Endothelial cell of umbilical vein (primary cell): ENCODE results near the gene GSN. TPM values are rescaled to one million over a fixed set of nuclear protein-coding genes. Genes with fewer than 3 reads are reported as not detected.

ENCODE experiments used
- BruUV-seq: library from RNA; stranded (reverse); fragments of 400-500 nt; replicated peaks from 2 replicates; lab custom pipeline; 2021; lab: Mats Ljungman, UMichigan
- CTCF ChIA-PET: fragments of 300-600, 350-600 bp; sonication (Branson Sonifier 250); formaldehyde crosslinking; loops from one replicate; lab custom pipeline; 2021; ENCODE audit warnings: antibody characterized with exemption, inconsistent platforms; lab: Charles Lee
- POLR2A ChIA-PET: fragments of 300-600, 350-600 bp; sonication (Branson Sonifier 250); formaldehyde crosslinking; loops from one replicate; lab custom pipeline; 2021; ENCODE audit warnings: antibody characterized with exemption, inconsistent platforms; lab: Charles Lee
- DNase-seq: peaks from one replicate; pipeline ENCODE4 v3.0.0-alpha.2; 2011; ENCODE audit warnings: low read depth, low spot score
- FAIRE-seq: peaks from 2 replicates; lab custom pipeline; 2011; peaks lifted over from hg19 to GRCh38; lab: Jason Lieb, UNC
- H2AFZ ChIP-seq: 2 replicates; pipeline ENCODE4 v1.6.0; 2012; ENCODE audit warnings: low read depth, low read length, control low read depth, inconsistent platforms
- H3K27ac ChIP-seq: 2 replicates; pipeline ENCODE4 v1.5.1; 2011; ENCODE audit warnings: low read depth, mild to moderate bottlenecking, control low read depth, low read length, moderate library complexity; ENCODE audit not compliant: insufficient read depth
- H3K27me3 ChIP-seq, 2 experiments: 2 replicates each; pipeline versions ENCODE4 v1.6.0 to v1.6.1; 2011; ENCODE audit warnings: low read length in 2 of 2, mixed read lengths in 1 of 2; ENCODE audit not compliant: control insufficient read depth in 2 of 2, insufficient read depth in 2 of 2
- H3K36me3 ChIP-seq, 2 experiments: 2 replicates in 1 of 2; 3 replicates in 1 of 2; pipeline ENCODE4 v1.5.1; 2011; ENCODE audit warnings: low read length in 2 of 2, mild to moderate bottlenecking in 1 of 2, moderate library complexity in 1 of 2; ENCODE audit not compliant: control insufficient read depth in 2 of 2, insufficient read depth in 2 of 2; ENCODE audit errors: extremely low read depth in 1 of 2
- H3K4me1 ChIP-seq: 3 replicates; pipeline ENCODE4 v1.5.1; 2011; ENCODE audit warnings: mild to moderate bottlenecking, low read length; ENCODE audit not compliant: control insufficient read depth, insufficient read depth; ENCODE audit errors: extremely low read depth
- H3K4me2 ChIP-seq: 2 replicates; pipeline ENCODE4 v1.6.1; 2011; ENCODE audit warnings: low read length, control low read depth, mixed read lengths; ENCODE audit not compliant: insufficient read depth
- H3K4me3 ChIP-seq, 3 experiments: fragments of 200-600 bp in 1 of 3; sonication (generic), shearing (Covaris generic) in 1 of 3; replicated peaks in 1 of 3; 2 replicates each; pipeline ENCODE4 v1.5.1; 2011 to 2016; ENCODE audit warnings: control low read depth in 3 of 3, low read length in 3 of 3, mild to moderate bottlenecking in 2 of 3, inconsistent platforms in 1 of 3, low read depth in 1 of 3, moderate library complexity in 1 of 3; ENCODE audit not compliant: insufficient read depth in 1 of 3
- H3K79me2 ChIP-seq: 2 replicates; pipeline ENCODE4 v1.6.0; 2012; ENCODE audit warnings: low read length, inconsistent platforms; ENCODE audit not compliant: control insufficient read depth, insufficient read depth
- H3K9ac ChIP-seq: replicated peaks from 2 replicates; pipeline ENCODE3; 2011; ENCODE audit warnings: low read length, control low read depth; ENCODE audit not compliant: insufficient read depth; ENCODE audit errors: extremely low read depth
- H3K9me1 ChIP-seq: replicated peaks from 3 replicates; pipeline ENCODE4 v1.6.0; 2011; ENCODE audit warnings: mild to moderate bottlenecking, low read length; ENCODE audit not compliant: control insufficient read depth, insufficient read depth; ENCODE audit errors: extremely low read depth
- H3K9me3 ChIP-seq: replicated peaks from 2 replicates; pipeline ENCODE4 v1.5.1; 2012; ENCODE audit warnings: low read length, inconsistent platforms; ENCODE audit not compliant: control insufficient read depth, insufficient read depth
- H4K20me1 ChIP-seq: replicated peaks from 2 replicates; pipeline ENCODE3; 2011; ENCODE audit warnings: mild to moderate bottlenecking, low read length; ENCODE audit not compliant: control insufficient read depth, insufficient read depth; ENCODE audit errors: extremely low read depth
- EZH2 ChIP-seq: IDR thresholded peaks from 2 replicates; pipeline ENCODE4 v1.6.1; 2012; ENCODE audit warnings: borderline replicate concordance, low read depth, mild to moderate bottlenecking, moderate library complexity, low read length, inconsistent platforms; ENCODE audit not compliant: severe bottlenecking
- FOS ChIP-seq: IDR thresholded peaks from 2 replicates; pipeline ENCODE4 v1.6.1; 2011; ENCODE audit warnings: mild to moderate bottlenecking, low read length, moderate library complexity, borderline replicate concordance; ENCODE audit not compliant: insufficient read depth
- GATA2 ChIP-seq: IDR thresholded peaks from 2 replicates; pipeline ENCODE4 v1.7.0; 2011; ENCODE audit warnings: low read depth, mild to moderate bottlenecking, moderate library complexity, mixed read lengths, low read length; ENCODE audit not compliant: insufficient read length, insufficient read depth
- JUN ChIP-seq: IDR thresholded peaks from 2 replicates; pipeline ENCODE4 v1.6.1; 2011; ENCODE audit warnings: borderline replicate concordance, low read depth; ENCODE audit not compliant: insufficient read length, insufficient read depth
- POLR2A ChIP-seq: IDR thresholded peaks from 2 replicates; pipeline ENCODE4 v1.6.1; 2012; ENCODE audit warnings: low read depth, mild to moderate bottlenecking, control low read depth, low read length
- POLR2AphosphoS5 ChIP-seq: IDR thresholded peaks from 2 replicates; pipeline ENCODE4 v1.6.1; 2012; ENCODE audit warnings: low read depth, mild to moderate bottlenecking, control low read depth, low read length, moderate library complexity; ENCODE audit not compliant: insufficient read depth
- dilution Hi-C: fragments of 300-500 bp; cut with MboI; formaldehyde crosslinking; loops from one replicate; pipeline ENCODE4 v1.15.0; 2019; ENCODE audit warnings: low sequenced_read_pairs; ENCODE audit not compliant: extremely low pct_ligation_motif_present
- intact Hi-C: fragments of 100-400 bp; cut with micrococcal nuclease; formaldehyde crosslinking; loops from one replicate; pipeline ENCODE4 v1.10.0; 2022
- polyA plus RNA-seq, 4 experiments: library from polyadenylated mRNA; depleted of rRNA in 3 of 4; stranded (reverse) in 3 of 4; unstranded in 1 of 4; fragments of >200 nt; gene quantifications; 2 replicates each; pipeline versions ENCODE4 v1.2.1 to v1.2.3, GENCODE V29; 2011 to 2012; ENCODE audit warnings: missing spikeins in 1 of 4
- total RNA-seq: library from RNA; stranded (reverse); gene quantifications from 2 replicates; pipeline ENCODE4 v1.2.3, GENCODE V29; 2021
- TF ChIP-seq, protein P1 (sequence below), 2 donors: IDR thresholded peaks; 1 replicate in 1 of 2; 2 replicates in 1 of 2; pipeline ENCODE4 v1.5.1; 2011; ENCODE audit warnings: low read length in 2 of 2, mild to moderate bottlenecking in 2 of 2, moderate library complexity in 2 of 2, control low read depth in 1 of 2, inconsistent platforms in 1 of 2, low read depth in 1 of 2; ENCODE audit not compliant: insufficient read depth in 1 of 2; ENCODE audit errors: extremely low read depth in 1 of 2
- TF ChIP-seq, protein P2 (sequence below): IDR thresholded peaks from 2 replicates; pipeline ENCODE4 v1.6.1; 2011; ENCODE audit not compliant: insufficient read depth, insufficient read length

Gene GSN
- total and polyA plus RNA-seq, 2 donors (not counting 3 experiments of a cell fraction or from before 2014, with no cell fraction given) = 130 to 232 TPM

DNA sequence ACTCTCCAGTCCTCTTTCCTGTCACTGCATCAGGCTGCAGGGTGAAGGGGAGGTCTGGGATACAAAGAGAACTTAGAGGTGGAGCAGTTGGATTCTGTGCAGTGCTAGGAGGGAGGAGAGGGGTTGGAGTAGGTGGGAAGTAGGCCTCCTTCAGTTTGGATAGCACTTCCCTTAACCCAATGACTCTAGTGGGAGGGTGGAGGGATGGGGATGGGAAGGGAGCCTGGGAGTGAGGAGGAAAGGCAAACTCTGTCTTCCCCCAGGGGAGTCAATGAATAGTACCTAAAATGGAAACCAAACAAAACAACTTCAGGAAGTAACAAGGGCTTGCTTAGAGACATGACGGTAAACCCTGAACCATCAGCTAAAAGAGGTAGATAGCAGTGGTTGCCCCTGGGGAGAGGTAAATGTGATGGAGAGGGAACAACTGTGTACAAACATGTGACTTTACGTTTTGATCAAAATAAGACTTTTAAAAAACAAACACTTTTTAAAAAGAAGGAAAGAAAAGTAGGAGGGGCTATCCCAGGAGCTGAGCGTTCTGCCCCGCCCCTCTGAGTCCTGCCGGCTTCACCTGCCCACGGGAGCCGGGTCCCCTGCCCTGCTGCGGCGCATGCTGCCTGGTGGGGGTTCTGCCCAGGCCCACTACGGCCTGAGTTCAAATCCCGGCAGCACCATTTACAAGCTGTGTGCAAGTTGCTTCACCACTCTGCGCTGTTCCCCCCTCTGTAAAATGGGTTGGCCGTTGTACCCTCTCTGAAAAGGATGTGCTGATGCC lies 30.9 kb downstream of the GSN start:
- TF ChIP-seq POLR2A = no peak
- TF ChIP-seq POLR2AphosphoS5 = peak; percentile 10
- TF ChIP-seq GATA2 = no peak
- no peak for TF ChIP-seq EZH2
- TF ChIP-seq, protein P1, sequence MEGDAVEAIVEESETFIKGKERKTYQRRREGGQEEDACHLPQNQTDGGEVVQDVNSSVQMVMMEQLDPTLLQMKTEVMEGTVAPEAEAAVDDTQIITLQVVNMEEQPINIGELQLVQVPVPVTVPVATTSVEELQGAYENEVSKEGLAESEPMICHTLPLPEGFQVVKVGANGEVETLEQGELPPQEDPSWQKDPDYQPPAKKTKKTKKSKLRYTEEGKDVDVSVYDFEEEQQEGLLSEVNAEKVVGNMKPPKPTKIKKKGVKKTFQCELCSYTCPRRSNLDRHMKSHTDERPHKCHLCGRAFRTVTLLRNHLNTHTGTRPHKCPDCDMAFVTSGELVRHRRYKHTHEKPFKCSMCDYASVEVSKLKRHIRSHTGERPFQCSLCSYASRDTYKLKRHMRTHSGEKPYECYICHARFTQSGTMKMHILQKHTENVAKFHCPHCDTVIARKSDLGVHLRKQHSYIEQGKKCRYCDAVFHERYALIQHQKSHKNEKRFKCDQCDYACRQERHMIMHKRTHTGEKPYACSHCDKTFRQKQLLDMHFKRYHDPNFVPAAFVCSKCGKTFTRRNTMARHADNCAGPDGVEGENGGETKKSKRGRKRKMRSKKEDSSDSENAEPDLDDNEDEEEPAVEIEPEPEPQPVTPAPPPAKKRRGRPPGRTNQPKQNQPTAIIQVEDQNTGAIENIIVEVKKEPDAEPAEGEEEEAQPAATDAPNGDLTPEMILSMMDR (IDR thresholded peaks at IDR 0.05; ENCODE audit: extremely low read depth in 1 of 2, insufficient read depth in 1 of 2, low read depth in 1 of 2, low read length in 2 of 2) = no peak
- TF ChIP-seq FOS = no peak
- no peak for TF ChIP-seq JUN
- TF ChIP-seq, protein P2, sequence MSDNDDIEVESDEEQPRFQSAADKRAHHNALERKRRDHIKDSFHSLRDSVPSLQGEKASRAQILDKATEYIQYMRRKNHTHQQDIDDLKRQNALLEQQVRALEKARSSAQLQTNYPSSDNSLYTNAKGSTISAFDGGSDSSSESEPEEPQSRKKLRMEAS = no peak
- Histone ChIP-seq H3K9me3 (no peaks in the 10 kb centered on the region), H3K79me2 (no peaks in the 10 kb centered on the region), H3K4me1 (peaks cover 15% of the 10 kb centered on the region), H4K20me1 (no peaks in the 10 kb centered on the region), H2AFZ (peak overlapping the region; percentile 52), H3K4me3 (peak overlapping the region in 2 of 3 experiments; percentile 24 to 44), H3K27me3 (no peaks in the 10 kb centered on the region), H3K9me1 (no peaks in the 10 kb centered on the region), H3K27ac (no peak overlapping the region), H3K9ac (peak overlapping the region; percentile 12), H3K36me3 (peaks cover 0 to 9% of the 10 kb centered on the region in 2 experiments), H3K4me2 (peak overlapping the region; percentile 74)
- POLR2A ChIA-PET = interaction anchor here (0.8 to 1.8 kb wide), 3 partner anchors 10 to 13 kb away, joined by 3 to 7 read pairs (median 6); no protein-coding TSS in a partner anchor
- CTCF ChIA-PET = interaction anchor here (0.8 to 4.5 kb wide), 9 partner anchors 9 to 95 kb away, joined by 3 to 49 read pairs (median 8); no protein-coding TSS in a partner anchor
- dilution Hi-C loops = no loop called here
- DNase-seq (peak; percentile 43), FAIRE-seq (peak; percentile 55)
- no TSS peak for BruUV-seq
- intact Hi-C loops = loop anchor here (1.0 kb wide), 1 partner anchor 12 kb away; no protein-coding TSS in a partner anchor
